Right renal pelvis (tissue), 4 donors: ENCODE results near the gene EPHA1. TPM values are rescaled to one million over a fixed set of nuclear protein-coding genes. Genes with fewer than 3 reads are reported as not detected.

Experiments
- DNase-seq, 4 donors: peaks; one replicate each; pipeline ENCODE4 v3.0.0-alpha.2; 2013; ENCODE audit warnings: low read depth in 4 of 4, low spot score in 3 of 4, missing footprints in 1 of 4
- polyA plus RNA-seq, 4 donors: library from polyadenylated mRNA; unstranded; fragments of 120-200 nt; gene quantifications; one replicate each; pipeline ENCODE4 v1.2.1, GENCODE V29; 2013; ENCODE audit not compliant: insufficient read length in 4 of 4

EPHA1 gene
- 10 to 100 TPM; 16.5 to 22.5 (median 17.6) TPM for polyA plus RNA-seq

DNA sequence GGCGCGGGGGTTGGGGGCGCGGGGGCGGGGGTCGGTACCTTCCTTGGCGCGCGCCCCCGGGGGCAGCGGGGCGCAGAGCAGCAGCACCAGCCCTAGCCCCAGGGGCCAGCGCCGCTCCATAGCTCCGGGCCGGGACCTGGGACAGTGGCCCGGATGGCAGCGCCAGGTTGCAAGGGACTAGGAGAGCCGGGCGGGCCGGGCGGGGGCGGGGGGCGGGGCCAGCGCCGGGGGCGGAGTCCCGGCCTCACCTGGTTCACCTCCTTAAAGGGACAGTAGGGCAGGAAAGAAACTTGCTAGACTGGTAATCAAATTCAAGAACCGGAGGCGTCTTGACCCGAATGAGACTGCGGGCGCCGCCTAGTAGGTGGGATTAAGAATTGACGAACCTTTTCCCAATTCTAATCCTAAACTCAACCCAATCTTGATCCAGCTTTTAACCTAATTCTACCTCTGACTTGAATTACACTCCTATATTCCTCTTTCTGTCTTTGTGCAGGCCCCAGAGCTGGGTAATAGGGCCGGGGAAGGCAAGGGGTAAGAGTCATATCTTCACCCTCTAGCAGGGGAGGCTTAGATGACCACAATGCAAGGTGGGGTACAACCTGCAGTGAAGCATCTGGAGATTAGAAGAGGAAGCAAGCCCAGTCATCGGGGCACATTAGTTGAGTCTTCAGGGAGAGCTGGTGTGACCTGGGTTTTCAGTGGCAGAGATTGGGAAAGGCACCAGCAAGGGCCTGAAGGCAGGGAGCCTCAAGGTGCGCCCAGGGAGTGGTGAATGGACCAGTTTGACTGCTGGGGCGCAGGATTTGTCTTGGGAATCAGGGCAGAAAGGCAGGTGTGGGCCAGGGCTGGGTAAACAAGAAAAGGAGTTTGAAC, at the start of gene EPHA1:
EPHA1 (minus strand) TSS at position 171 of the 876 bp plus-strand sequence; CDS start at position 120, 51 bp downstream.
- no peak for DNase-seq

GRCh38 chr7:143458263-143458662, 49.6 kb upstream of the EPHA1 start:
- DNase-seq, result no peak

DNA sequence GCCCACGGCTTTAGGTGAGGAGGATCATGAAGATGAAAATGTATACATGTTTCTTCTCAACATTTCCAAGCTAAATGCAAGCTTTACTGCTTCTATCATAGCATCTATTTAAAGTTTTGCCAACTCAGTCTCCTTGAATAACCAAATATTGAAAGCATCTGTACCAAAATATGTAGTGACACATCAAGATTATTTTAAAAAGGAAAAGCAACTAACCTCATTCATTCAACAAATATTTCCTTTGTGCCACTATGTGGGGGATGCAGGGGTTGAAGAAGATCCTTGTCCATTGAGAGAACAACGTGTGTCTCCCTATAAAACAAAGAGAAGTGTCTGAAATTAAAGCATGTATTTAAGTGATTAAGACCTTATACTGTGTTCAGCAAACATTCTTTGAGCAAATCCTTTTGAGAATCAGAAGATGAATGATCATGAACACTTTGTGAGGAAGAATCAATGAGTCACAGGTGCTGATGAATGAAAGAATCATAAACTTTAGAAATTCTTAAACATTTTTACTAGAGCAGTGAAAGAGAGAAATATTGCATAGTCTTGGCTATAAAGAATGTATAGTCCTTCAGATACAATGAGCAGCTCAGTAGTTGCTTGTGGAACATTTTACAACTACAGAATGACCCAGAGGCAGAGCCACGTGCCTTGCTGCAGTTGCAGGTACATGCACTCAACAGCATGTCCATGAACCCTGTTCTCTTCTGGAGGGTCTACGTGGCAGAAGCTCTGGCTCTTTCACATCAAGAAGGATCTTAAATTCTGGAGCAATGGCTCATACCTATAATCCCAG, 48.5 kb upstream of the EPHA1 start:
- DNase-seq, result no peak

GRCh38 chr7:143455942-143456341, 47.3 kb upstream of the EPHA1 start:
- no peak for DNase-seq

DNA sequence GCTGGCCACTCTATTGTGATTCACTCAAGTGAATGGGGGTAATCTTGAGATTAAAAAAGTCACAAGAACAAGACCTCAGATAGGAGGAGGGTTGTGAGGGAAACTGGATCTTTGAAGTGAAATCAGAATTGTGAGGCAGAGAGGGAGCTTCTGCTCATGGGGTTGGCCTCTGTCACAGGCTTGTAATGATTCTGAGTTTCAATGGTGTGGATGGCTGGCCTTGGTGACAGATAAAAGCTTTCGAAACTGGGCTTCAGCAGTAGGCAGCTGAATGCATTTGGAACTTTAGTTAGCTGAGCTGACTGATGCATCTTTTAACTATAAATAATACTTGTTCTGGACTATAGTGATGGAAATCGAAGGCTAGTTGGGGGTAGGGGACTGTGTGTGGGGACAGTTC, 46.8 kb upstream of the EPHA1 start:
- DNase-seq, result no peak

DNA sequence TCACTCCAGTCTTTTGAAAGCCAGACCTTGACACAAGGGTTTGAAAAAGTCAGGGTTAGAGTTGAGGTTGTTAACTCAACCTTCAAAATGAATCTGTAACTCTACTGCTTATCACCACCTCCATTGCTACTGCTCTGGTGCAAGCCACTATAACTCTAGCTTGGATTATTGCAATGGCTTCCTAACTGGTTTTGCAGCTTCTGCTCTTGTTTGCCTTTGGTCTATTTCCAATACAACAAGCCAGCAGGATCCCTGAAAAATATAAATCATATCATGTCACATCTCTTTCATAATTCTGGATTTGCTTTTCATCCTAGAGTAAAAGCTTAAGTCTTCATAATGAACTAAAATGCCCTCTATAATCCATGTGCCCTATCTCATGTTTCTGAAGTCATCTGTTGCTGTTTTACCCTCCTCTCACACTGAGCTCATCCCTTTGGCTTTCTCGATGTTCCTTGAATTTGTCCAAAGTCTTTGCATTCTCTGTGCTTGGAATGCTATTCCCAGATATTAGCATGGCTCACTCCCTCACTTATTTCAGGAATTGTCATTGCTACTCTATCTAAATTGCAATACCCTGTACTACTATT, 45.5 kb upstream of the EPHA1 start:
- no peak for DNase-seq

DNA sequence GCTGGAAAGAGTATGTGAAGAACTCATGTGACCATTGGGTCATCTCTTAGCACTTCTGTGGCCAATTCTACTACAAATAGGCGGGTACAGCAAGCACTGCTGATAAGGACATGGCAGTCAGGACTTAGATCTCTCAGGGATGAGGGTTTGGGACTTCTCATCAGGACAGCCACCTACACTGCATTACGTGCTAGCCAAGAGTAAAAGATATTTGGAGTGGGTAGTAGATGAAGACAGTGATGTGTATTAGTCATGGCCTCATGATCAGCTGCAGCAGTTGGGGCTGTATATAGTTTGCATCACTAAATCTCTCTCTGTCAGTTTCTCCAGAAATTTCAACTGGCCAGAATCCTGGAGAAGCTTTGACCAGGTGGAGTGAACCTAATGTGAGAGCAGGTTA, 43.8 kb upstream of the EPHA1 start:
- no peak for DNase-seq

DNA sequence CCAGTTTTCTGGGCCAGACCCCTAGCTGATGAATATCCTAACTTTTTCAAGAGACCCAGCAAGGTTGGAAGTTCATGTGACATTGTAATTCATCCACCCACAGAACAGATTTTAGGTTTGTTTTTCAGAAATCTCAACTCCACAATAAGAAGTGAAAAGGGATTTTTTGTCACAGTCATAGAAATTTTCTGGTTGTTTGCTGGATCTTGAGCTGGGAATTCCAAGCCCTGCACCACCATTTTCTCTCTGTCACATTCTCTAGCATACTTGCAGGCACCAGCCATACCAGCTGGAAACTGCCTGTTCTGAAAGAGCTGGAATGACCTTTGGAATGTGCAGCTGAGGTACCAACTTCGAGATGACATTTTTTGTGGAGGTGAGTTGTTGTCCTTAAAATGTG, 43.1 kb upstream of the EPHA1 start:
- no peak for DNase-seq

DNA sequence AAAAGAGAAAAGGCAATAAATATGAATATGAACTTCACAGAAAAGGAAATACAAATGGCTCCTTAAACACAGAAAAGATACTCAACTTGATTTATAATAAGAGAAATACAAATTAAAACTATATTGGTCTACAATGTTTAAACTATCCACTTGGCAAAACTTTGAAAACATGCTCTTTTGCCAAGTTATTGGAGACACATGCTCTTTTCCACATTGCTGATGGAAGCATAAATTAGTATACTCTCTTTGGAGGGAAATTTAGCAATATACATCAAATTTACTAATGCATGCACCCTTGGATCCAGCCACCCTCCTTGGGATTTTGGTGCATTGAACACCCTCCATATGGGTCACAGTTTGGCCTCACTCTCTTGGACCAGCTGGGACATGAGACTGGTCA, 42.5 kb upstream of the EPHA1 start:
- no peak for DNase-seq

GRCh38 chr7:143449793-143450192, 41.1 kb upstream of the EPHA1 start:
- DNase-seq, result no peak

- no peak for DNase-seq
These were observed 39.8 kb upstream of the EPHA1 start for GRCh38 chr7:143448429-143448828.

DNA sequence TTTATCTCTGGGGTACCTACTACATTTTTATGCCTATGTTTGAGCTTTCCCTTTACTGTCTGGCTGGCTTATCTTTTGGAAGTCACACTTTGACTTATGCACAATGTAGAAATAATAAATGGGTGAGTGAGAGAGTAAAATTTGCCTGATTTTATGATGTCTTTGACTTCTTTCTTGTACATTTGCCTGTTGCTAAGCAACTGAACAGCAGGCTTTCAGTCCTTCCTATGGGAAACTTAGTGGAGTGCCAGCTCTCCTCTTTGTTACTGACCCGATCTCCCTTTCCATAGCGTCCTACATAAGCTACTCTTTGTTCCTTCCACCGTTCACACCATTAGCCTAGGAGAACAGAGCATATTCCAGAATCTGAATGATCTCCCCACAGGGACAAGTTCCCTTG, 38.8 kb upstream of the EPHA1 start:
- DNase-seq, result no peak

DNA sequence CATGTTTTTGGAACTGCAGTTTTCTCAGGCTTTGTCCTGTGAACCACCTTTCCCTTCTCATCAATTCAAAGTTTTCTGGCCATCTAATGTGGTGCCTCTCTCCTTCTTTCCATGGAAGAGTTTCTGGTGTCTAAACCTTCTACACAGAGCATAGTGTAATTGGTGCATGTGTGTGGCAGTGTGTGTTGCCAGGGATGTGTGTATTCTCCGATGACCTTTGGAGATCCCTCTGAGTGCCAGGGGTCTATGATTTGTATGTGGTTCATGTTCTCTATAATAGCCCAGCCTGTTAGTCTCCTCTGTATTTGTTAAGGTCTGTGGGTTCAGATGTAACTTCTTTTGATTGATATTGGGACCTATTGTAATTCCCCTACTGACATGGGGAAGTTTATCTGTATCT, 36.1 kb upstream of the EPHA1 start:
- no peak for DNase-seq

- DNase-seq, result no peak
These were observed 35.6 kb upstream of the EPHA1 start for GRCh38 chr7:143444063-143444782.

DNA sequence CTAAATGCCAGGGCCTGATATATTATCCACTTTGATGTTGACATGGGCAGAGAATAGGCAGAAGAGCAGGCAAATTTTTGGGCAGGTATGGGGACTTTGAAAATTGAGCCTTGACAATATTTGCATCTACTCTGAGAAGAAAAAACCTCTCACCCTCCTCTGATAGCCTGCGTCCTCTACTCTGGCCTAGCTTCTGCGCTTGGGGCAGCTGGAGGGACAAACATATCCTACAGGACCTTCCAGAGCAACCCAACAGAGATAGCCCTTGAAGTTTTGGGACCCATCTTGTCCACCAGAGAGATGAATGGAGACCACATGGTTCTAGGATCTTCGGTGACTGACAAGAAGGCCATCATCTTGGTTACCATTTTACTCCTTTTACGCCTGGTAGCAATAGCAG, 34.5 kb upstream of the EPHA1 start, which contains the start of gene TAS2R60:
TAS2R60 (plus strand) TSS at position 301 of the 400 bp plus-strand sequence; CDS start at position 301, 0 bp downstream.
- DNase-seq, result no peak

- DNase-seq, result no peak
These were observed 31.2 kb upstream of the EPHA1 start for GRCh38 chr7:143439866-143440265.

DNA sequence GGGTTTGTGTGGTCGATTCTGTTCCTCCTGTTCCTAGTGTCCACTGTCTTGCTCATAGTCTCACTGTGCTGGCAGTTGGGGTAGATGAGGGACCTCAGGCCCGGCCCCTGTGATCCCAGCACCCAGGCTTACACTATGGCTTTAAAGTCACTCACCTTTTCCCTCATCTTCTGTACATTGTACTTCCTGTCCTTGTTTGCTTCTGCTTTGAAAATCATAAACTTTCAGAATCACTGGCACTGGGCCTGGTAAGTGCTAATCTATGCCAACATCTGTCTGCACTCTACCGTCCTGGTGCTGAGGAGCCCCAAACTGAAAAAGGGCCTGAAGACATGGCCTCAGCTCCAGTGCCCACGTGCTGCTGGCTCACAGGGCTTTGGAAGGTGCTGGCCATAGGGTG, 28.9 kb upstream of the EPHA1 start:
- no peak for DNase-seq

DNA sequence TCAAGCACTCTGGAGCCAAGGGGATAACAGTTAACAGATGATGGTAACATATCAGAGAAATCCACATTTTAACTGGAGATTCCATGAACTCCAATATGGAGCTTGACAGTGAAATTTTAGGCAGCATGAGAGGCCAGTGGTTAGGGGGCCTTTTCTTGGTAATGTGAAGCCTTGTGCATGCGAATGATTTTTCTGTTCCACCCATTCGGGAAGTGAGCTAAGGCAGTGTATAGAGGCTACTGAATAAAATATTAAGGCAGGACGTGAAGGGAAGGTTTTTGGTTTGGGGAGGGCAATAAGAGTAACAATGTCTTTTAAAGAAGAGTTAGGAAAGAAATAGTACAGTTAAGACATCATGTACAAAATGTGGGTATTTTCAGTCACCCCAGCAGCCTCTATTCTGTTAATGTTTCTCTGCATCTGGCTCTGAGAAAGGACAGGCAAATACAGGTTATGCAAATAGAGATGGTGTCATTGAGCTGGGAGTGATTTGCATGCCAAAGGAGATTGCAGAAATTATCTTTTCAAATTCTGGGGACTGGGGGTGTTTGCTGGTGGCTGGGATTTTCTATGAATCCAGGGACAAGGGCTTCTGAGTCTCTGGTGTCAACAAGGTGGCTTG, 27.8 kb upstream of the EPHA1 start:
- no peak for DNase-seq

GRCh38 chr7:143435266-143435665, 26.6 kb upstream of the EPHA1 start:
- DNase-seq, result no peak

DNA sequence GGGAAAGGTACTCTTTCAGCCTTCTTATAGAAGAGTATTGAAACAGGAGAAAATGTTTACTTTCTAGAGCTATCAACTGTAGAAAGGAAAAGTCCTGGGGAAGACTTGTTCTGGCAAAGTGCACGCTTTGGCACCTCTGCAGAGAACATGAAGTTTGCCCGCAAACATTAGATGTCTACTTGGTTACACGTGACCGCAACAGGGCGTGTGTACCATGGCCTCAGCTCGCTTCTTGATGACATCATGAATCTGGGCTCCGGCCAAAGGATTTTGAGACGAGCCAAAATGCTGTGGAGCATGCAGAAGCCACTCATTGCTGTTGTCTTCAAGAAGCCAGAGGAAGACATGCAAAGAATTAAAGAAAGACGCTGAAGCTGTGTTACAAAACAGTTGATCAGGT, 26.0 kb upstream of the EPHA1 start:
- DNase-seq, result no peak
